Duodenal mucosa (tissue), 2 donors: ENCODE results near the gene BTBD9.

Experiments used
- H3K27ac ChIP-seq: one replicate; pipeline ENCODE4 v1.7.0; 2013; ENCODE audit warnings: low read depth, low read length
- H3K27me3 ChIP-seq, 2 donors: one replicate each; pipeline ENCODE4 v1.7.0; 2013; ENCODE audit warnings: low read length in 2 of 2, control low read depth in 1 of 2; ENCODE audit not compliant: insufficient read depth in 2 of 2, control insufficient read depth in 1 of 2
- H3K36me3 ChIP-seq, 2 donors: one replicate each; pipeline ENCODE4 v1.7.0; 2013; ENCODE audit warnings: low read length in 2 of 2, control low read depth in 1 of 2; ENCODE audit not compliant: insufficient read depth in 2 of 2, control insufficient read depth in 1 of 2
- H3K4me1 ChIP-seq, 2 donors: one replicate each; pipeline ENCODE4 v1.7.0; 2013; ENCODE audit warnings: low read length in 2 of 2, control low read depth in 1 of 2; ENCODE audit not compliant: insufficient read depth in 2 of 2, control insufficient read depth in 1 of 2
- H3K4me3 ChIP-seq, 2 donors: one replicate each; pipeline ENCODE4 v1.7.0; 2013; ENCODE audit warnings: low read length in 2 of 2, low read depth in 1 of 2
- H3K9ac ChIP-seq, 2 donors: one replicate each; pipeline ENCODE4 v1.7.0; 2013; ENCODE audit warnings: low read length in 2 of 2, low read depth in 1 of 2
- H3K9me3 ChIP-seq, 2 donors: one replicate each; pipeline ENCODE4 v1.7.0; 2013; ENCODE audit warnings: low read length in 2 of 2, control low read depth in 1 of 2; ENCODE audit not compliant: control insufficient read depth in 1 of 2

BTBD9 gene

GRCh38 chr6:38445925-38446324 is 193.8 kb downstream of the BTBD9 start:
- no peaks in the 10 kb centered on the region for H3K36me3 ChIP-seq
- no peaks in the 10 kb centered on the region for H3K9me3 ChIP-seq
- no peaks in the 10 kb centered on the region for H3K27me3 ChIP-seq
- H3K9ac ChIP-seq, result no peak overlapping the region
- peaks cover 0 to 5% of the 10 kb centered on the region in 2 donors for H3K4me1 ChIP-seq
- H3K4me3 ChIP-seq, result no peak overlapping the region
- H3K27ac ChIP-seq, result no peak overlapping the region

GRCh38 chr6:38445336-38445735 is 194.4 kb downstream of the BTBD9 start:
- no peak overlapping the region for H3K4me3 ChIP-seq
- no peak overlapping the region for H3K9ac ChIP-seq
- no peak overlapping the region for H3K27ac ChIP-seq
- H3K36me3 ChIP-seq, result no peaks in the 10 kb centered on the region
- H3K27me3 ChIP-seq, result no peaks in the 10 kb centered on the region
- H3K4me1 ChIP-seq, result peaks cover 0 to 5% of the 10 kb centered on the region in 2 donors
- H3K9me3 ChIP-seq, result no peaks in the 10 kb centered on the region

- Histone ChIP-seq H3K9me3 (no peaks in the 10 kb centered on the region), H3K27me3 (no peaks in the 10 kb centered on the region), H3K4me1 (peaks cover 0 to 5% of the 10 kb centered on the region in 2 donors), H3K27ac (no peak overlapping the region), H3K36me3 (no peaks in the 10 kb centered on the region), H3K9ac (no peak overlapping the region), H3K4me3 (no peak overlapping the region)
Observed at GRCh38 chr6:38443352-38444144, 196.2 kb downstream of the BTBD9 start.

GRCh38 chr6:38438097-38438496 is 201.6 kb downstream of the BTBD9 start:
- H3K27me3 ChIP-seq, result no peaks in the 10 kb centered on the region
- no peaks in the 10 kb centered on the region for H3K36me3 ChIP-seq
- no peak overlapping the region for H3K27ac ChIP-seq
- H3K4me1 ChIP-seq, result no peaks in the 10 kb centered on the region
- no peak overlapping the region for H3K9ac ChIP-seq
- H3K9me3 ChIP-seq, result no peaks in the 10 kb centered on the region
- H3K4me3 ChIP-seq, result no peak overlapping the region

GRCh38 chr6:38436726-38437465 is 202.8 kb downstream of the BTBD9 start:
- Histone ChIP-seq H3K9me3 (peaks cover 0 to 3% of the 10 kb centered on the region in 2 donors), H3K27me3 (no peaks in the 10 kb centered on the region), H3K27ac (no peak overlapping the region), H3K4me1 (no peaks in the 10 kb centered on the region), H3K36me3 (no peaks in the 10 kb centered on the region), H3K4me3 (no peak overlapping the region), H3K9ac (no peak overlapping the region)

GRCh38 chr6:38435330-38435729 is 204.4 kb downstream of the BTBD9 start:
- H3K4me3 ChIP-seq, result no peak overlapping the region
- no peaks in the 10 kb centered on the region for H3K4me1 ChIP-seq
- no peak overlapping the region for H3K9ac ChIP-seq
- no peaks in the 10 kb centered on the region for H3K36me3 ChIP-seq
- no peak overlapping the region for H3K27ac ChIP-seq
- H3K27me3 ChIP-seq, result no peaks in the 10 kb centered on the region
- peaks cover 0 to 3% of the 10 kb centered on the region in 2 donors for H3K9me3 ChIP-seq

GRCh38 chr6:38434051-38434450 is 205.7 kb downstream of the BTBD9 start:
- no peaks in the 10 kb centered on the region for H3K27me3 ChIP-seq
- H3K36me3 ChIP-seq, result no peaks in the 10 kb centered on the region
- H3K9ac ChIP-seq, result no peak overlapping the region
- no peaks in the 10 kb centered on the region for H3K4me1 ChIP-seq
- H3K9me3 ChIP-seq, result peaks cover 0 to 3% of the 10 kb centered on the region in 2 donors
- H3K4me3 ChIP-seq, result no peak overlapping the region
- H3K27ac ChIP-seq, result no peak overlapping the region

GRCh38 chr6:38432479-38432878 is 207.2 kb downstream of the BTBD9 start:
- H3K4me3 ChIP-seq, result no peak overlapping the region
- H3K27ac ChIP-seq, result no peak overlapping the region
- H3K9ac ChIP-seq, result no peak overlapping the region
- H3K27me3 ChIP-seq, result no peaks in the 10 kb centered on the region
- no peaks in the 10 kb centered on the region for H3K36me3 ChIP-seq
- H3K4me1 ChIP-seq, result no peaks in the 10 kb centered on the region
- peaks cover 0 to 3% of the 10 kb centered on the region in 2 donors for H3K9me3 ChIP-seq

GRCh38 chr6:38432079-38432478 is 207.7 kb downstream of the BTBD9 start:
- H3K27me3 ChIP-seq, result no peaks in the 10 kb centered on the region

GRCh38 chr6:38429546-38429945 is 210.2 kb downstream of the BTBD9 start:
- H3K9ac ChIP-seq, result no peak overlapping the region
- H3K9me3 ChIP-seq, result peaks cover 0 to 3% of the 10 kb centered on the region in 2 donors
- no peaks in the 10 kb centered on the region for H3K36me3 ChIP-seq
- no peaks in the 10 kb centered on the region for H3K4me1 ChIP-seq
- H3K27ac ChIP-seq, result no peak overlapping the region
- no peaks in the 10 kb centered on the region for H3K27me3 ChIP-seq
- no peak overlapping the region for H3K4me3 ChIP-seq

More at GRCh38 chr6:38432079-38432478, 207.7 kb downstream of the BTBD9 start:
- no peaks in the 10 kb centered on the region for H3K4me1 ChIP-seq
- no peak overlapping the region for H3K27ac ChIP-seq
- H3K36me3 ChIP-seq, result no peaks in the 10 kb centered on the region
- H3K4me3 ChIP-seq, result no peak overlapping the region
- H3K9ac ChIP-seq, result no peak overlapping the region
- H3K9me3 ChIP-seq, result peaks cover 0 to 3% of the 10 kb centered on the region in 2 donors
